ENCODE data around the gene ATF5.
"Not testable (repeated sequence)": the region's sequence is repeated elsewhere in the genome, so short reads cannot be mapped to it uniquely, and the experiment has no call there.

Gene ATF5

GRCh38 chr19:49949742-49950589 is 21.0 kb downstream of the ATF5 start:
- no peak for DNase-seq (ENCODE audit: low read depth)

GRCh38 chr19:49950590-49950948 is 21.6 kb downstream of the ATF5 start:
- DNase-seq (ENCODE audit: low read depth): no peak

DNA sequence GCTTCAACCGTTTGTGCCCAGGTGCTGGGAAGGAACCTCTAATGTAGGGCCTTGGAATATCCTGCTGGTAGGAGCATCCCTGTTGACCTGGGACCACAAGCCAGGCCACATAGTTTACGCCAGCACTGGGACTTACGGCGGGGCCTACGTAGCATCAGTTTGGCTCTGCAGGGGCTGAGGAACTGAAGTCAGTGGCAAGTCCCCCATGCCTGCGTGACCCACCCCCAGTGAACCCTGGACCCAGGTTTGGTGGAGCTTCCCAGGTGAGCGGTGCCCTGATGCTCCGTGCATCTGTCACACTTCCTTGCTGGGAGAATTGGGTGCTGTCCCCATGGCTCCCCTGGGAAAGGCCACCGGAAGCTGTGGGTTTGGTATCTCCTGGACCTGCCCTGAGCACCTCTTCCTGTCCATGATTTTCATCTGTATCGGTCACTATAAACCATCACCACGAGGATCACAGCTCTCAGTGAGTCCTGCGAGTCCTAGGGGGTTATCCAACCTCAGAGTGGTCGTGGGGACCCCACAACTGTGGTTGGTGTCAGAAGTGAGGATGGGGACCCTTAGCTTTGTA is 22.0 kb downstream of the ATF5 start:
- DNase-seq (ENCODE audit: low read depth): peak; percentile 62

- no peak for DNase-seq (ENCODE audit: low read depth)
These were observed 22.9 kb downstream of the ATF5 start for GRCh38 chr19:49951806-49952478.

- DNase-seq (ENCODE audit: low read depth): no peak
These were observed 23.5 kb downstream of the ATF5 start for GRCh38 chr19:49952479-49952836.

- no peak for DNase-seq (ENCODE audit: low read depth)
These were observed 23.9 kb downstream of the ATF5 start for GRCh38 chr19:49952906-49953305.

- DNase-seq (ENCODE audit: low read depth): no peak
These were observed 24.4 kb downstream of the ATF5 start for GRCh38 chr19:49953416-49953815.

- no peak for DNase-seq (ENCODE audit: low read depth)
These were observed 25.3 kb downstream of the ATF5 start for GRCh38 chr19:49954092-49954829.

- DNase-seq (ENCODE audit: low read depth): no peak
These were observed 25.9 kb downstream of the ATF5 start for GRCh38 chr19:49954933-49955332.

- DNase-seq (ENCODE audit: low read depth): no peak
These were observed 27.1 kb downstream of the ATF5 start for GRCh38 chr19:49956115-49956495.

DNA sequence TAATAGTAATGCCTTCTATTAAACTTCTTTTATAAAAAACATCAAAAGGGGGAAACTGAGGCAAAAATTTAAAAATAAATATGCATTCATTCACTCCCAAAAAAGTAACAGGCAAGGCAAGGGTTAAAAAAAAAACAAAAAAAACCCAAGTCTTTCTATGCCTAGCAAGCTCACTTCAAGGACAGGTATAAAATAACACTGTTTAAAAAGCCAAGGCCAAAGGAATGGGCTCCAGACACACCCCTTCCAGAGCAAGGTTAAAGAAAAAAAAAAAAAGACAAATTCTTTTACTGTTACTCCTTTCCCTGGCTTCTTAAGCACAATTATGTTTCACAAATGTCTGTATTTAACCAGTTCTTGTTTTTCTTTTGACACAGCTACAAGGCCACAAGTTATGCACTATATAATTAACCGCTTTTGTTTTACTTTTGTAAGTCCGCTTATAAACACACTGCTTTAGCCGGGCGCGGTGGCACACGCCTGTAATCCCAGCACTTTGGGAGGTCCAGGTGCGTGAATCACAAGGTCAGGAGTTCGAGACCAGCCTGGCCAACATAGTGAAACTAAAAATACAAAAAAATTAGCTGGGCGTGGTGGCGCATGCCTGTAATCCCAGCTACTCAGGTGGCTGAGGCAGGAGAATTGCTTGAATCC is 28.4 kb downstream of the ATF5 start:
- no peak for DNase-seq (ENCODE audit: low read depth)

DNA sequence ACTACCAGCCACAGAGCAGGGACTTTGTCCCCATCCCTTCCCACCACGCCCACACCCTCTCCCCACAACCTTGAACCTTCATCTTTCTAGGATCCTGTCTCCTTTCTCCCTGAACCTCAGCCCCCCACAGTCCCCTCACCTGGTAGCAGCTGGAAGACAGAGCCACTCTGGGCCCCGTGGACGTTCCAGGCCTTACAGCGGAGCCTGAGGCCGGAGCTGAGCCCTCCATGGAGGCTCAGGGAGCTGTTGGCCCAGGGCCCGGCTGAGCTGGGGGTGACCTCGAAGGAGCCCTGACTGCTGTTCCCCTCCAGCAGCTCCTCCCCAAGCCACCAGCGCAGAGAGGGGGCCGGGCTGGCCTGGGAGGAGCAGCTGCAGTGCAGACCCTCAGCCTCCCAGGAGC is 29.1 kb downstream of the ATF5 start:
- not testable (repeated sequence) for DNase-seq (ENCODE audit: low read depth)

DNA sequence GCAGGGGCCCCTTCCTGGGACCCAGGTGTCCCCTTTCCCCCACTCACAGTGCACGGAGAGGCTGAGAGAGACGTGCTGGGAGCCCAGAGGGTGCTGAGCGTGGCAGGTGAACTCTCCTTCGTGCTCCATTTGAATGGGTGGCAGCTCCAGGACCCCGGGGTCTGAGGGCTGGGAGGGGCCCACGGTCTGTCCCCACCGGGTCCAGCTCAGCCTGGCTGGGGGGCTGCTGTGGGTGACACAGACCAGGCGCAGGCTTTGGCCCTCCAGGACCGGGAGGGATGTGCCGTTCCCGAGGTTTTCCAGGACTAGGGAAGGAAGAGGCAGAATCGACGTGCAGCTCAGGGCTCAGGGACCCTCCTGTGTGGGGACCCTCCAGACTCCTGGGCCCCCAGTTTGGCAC is 29.6 kb downstream of the ATF5 start:
- not testable (repeated sequence) for DNase-seq (ENCODE audit: low read depth)

DNA sequence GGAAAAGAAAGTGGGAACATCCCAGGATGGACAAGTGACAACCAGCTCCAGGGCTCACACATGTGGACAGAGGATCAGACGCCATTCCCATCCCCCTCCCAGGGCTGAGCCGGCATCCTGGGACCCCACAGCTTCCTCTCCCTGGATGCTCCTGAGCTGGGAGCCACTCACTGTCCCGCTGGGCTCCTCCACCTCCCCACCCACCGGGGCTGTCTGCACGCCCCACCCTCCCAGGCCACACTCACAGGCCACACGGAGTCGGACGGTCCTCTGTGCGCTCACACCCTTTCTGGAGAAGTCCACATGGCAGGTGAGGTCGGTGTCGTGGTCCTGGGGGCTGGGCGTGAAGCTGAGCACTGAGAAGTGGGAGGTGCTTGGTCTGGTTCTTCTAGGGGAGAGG is 30.9 kb downstream of the ATF5 start:
- DNase-seq (ENCODE audit: low read depth): not testable (repeated sequence)

GRCh38 chr19:49960980-49961379 is 32.0 kb downstream of the ATF5 start, which contains the start of gene SIGLEC11:
SIGLEC11 (minus strand) TSS chr19:49961172; CDS start chr19:49961081, 91 bp downstream.
- DNase-seq (ENCODE audit: low read depth): not testable (repeated sequence)

DNA sequence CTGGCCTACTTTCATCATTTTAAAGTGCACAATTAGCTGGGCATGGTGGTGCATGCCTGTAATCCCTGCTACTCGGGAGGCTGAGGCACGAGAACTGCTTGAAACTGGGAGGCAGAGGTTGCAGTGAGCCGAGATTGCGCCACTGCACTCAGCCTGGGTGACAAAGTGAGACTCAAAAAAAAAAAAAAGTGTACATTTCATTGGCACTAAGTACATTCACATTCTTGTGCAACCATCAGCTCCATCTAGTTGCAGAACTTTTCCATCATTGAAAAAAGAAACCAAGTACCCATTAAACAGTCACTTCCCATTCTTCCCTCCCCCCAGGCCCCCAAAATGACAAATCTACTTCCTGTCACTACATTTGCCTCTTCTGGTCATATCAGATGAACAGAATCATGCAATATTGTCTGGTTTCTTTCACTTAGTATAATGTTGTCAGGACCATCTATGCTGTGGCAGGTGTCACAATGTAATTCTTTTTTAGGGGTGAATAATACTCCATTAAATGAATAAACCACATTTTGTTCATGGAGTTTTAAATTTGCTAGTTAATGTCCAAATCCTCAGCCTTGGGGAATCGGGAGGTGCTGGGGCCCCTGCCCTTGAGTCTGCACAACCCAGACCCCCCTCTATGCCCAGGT is 39.4 kb downstream of the ATF5 start:
- no peak for DNase-seq (ENCODE audit: low read depth)

DNA sequence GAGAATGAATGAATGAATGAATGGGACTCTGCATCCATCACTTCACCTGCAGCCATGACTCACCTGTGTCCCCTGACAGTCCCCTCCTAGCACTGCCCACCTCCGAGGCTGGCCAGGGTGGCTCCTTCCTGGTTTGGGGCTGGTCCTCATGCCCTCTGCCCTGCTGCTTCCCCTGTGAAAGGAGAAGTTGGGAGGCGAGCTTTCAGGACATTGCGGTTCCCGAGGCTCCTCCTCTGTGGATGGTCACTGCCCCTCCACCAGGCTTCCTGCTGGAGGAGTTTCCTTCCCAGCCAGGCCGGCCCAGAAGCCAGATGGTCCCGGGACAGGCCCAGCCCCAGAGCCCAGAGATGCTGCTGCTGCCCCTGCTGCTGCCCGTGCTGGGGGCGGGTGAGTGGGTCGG is 40.4 kb downstream of the ATF5 start:
- not testable (repeated sequence) for DNase-seq (ENCODE audit: low read depth)

GRCh38 chr19:49971991-49972411 is 43.0 kb downstream of the ATF5 start:
- DNase-seq (ENCODE audit: low read depth): no peak

GRCh38 chr19:49972841-49973240 is 43.8 kb downstream of the ATF5 start:
- no peak for DNase-seq (ENCODE audit: low read depth)

- no peak for DNase-seq (ENCODE audit: low read depth)
These were observed 45.0 kb downstream of the ATF5 start for GRCh38 chr19:49973987-49974386.

DNA sequence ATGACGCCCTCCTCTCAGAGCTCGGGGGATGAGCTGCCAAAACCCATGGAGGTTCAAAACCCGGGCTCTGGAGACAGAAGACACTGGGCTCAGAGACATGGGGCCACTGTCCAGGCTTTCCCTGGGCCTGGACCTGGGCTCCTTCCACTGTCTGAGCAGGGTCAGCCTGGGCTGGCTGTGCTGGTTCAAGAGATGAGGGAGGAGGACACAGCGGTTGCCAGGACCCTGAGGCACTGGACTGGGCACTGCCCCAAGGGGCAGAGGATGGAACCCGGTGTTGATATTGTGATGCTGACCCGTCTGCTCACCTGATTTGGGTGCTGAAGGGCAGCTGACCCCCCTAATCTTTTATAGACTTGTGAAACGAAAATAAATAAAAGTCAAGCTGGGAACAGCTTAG is 46.0 kb downstream of the ATF5 start:
- DNase-seq (ENCODE audit: low read depth): no peak

Data from CMK (cell line).